HEK293T (cell line): Measurements from ENCODE around the gene APOL4.

Experiments used
- SP1 ChIP-seq: fragments of 450-650 bp; IDR thresholded peaks from 2 replicates; pipeline ENCODE4 v1.6.1; 2017
- TARDBP ChIP-seq: fragments of 450-650 bp; IDR thresholded peaks from 2 replicates; pipeline ENCODE4 v1.6.1; 2016

- TF ChIP-seq TARDBP: no peak
- no peak for TF ChIP-seq SP1
Measured at GRCh38 chr22:36247955-36248354, 46.3 kb upstream of the APOL4 start.
